Keratinocyte (primary cell): Measurements from ENCODE around the gene MLX. TPM values are rescaled to one million over a fixed set of nuclear protein-coding genes. Genes with fewer than 3 reads are reported as not detected.

ENCODE experiments used
- DNase-seq: peaks from one replicate; pipeline ENCODE4 v3.0.0-alpha.2; 2011; ENCODE audit warnings: low read depth, missing footprints, low spot score
- FAIRE-seq: peaks from 2 replicates; lab custom pipeline; 2011; peaks lifted over from hg19 to GRCh38; lab: Jason Lieb, UNC
- H2AFZ ChIP-seq: 2 replicates; pipeline ENCODE4 v1.6.0; 2012; ENCODE audit warnings: low read length, control low read depth, inconsistent platforms; ENCODE audit not compliant: control insufficient read depth
- H3K27ac ChIP-seq: 2 replicates; pipeline ENCODE4 v1.5.1; 2011; ENCODE audit warnings: low read length; ENCODE audit not compliant: control insufficient read depth, insufficient read depth
- H3K27me3 ChIP-seq: 3 replicates; pipeline ENCODE4 v1.6.0; 2011; ENCODE audit warnings: low read length; ENCODE audit not compliant: control insufficient read depth, insufficient read depth; ENCODE audit errors: extremely low read depth
- H3K36me3 ChIP-seq, 2 experiments: 2 replicates in 1 of 2; 3 replicates in 1 of 2; pipeline ENCODE4 v1.5.1; 2011; ENCODE audit warnings: low read length in 2 of 2, mild to moderate bottlenecking in 1 of 2; ENCODE audit not compliant: control insufficient read depth in 2 of 2, insufficient read depth in 2 of 2; ENCODE audit errors: extremely low read depth in 1 of 2
- H3K4me1 ChIP-seq: 3 replicates; pipeline ENCODE4 v1.5.1; 2011; ENCODE audit warnings: low read length; ENCODE audit not compliant: control insufficient read depth, insufficient read depth; ENCODE audit errors: extremely low read depth
- H3K4me2 ChIP-seq: 3 replicates; pipeline ENCODE4 v1.6.0; 2011; ENCODE audit warnings: low read depth, low read length; ENCODE audit not compliant: control insufficient read depth, insufficient read depth; ENCODE audit errors: extremely low read depth
- H3K4me3 ChIP-seq, 3 experiments: fragments of 200-600 bp in 1 of 3; sonication (generic) in 1 of 3; 2 replicates in 2 of 3; 3 replicates in 1 of 3; pipeline ENCODE4 v1.5.1; 2011 to 2016; ENCODE audit warnings: low read length in 3 of 3, mild to moderate bottlenecking in 3 of 3, control low read depth in 2 of 3, inconsistent platforms in 1 of 3, low read depth in 1 of 3, mixed read lengths in 1 of 3, mixed run types in 1 of 3, moderate library complexity in 1 of 3; ENCODE audit not compliant: control insufficient read depth in 2 of 3, insufficient read depth in 2 of 3; ENCODE audit errors: extremely low read depth in 1 of 3
- H3K79me2 ChIP-seq: 2 replicates; pipeline ENCODE4 v1.6.0; 2012; ENCODE audit warnings: low read length; ENCODE audit not compliant: control insufficient read depth, insufficient read depth
- H3K9ac ChIP-seq: 3 replicates; pipeline ENCODE4 v1.6.0; 2011; ENCODE audit warnings: low read length; ENCODE audit not compliant: control insufficient read depth, insufficient read depth; ENCODE audit errors: extremely low read depth
- H3K9me1 ChIP-seq: 3 replicates; pipeline ENCODE4 v1.6.0; 2011; ENCODE audit warnings: low read length; ENCODE audit not compliant: control insufficient read depth, insufficient read depth; ENCODE audit errors: extremely low read depth
- H3K9me3 ChIP-seq: 2 replicates; pipeline ENCODE4 v1.5.1; 2012; ENCODE audit warnings: low read depth, low read length; ENCODE audit not compliant: control insufficient read depth
- H4K20me1 ChIP-seq: 3 replicates; pipeline ENCODE4 v1.6.0; 2011; ENCODE audit warnings: low read length; ENCODE audit not compliant: control insufficient read depth, insufficient read depth; ENCODE audit errors: extremely low read depth
- EZH2 ChIP-seq: IDR thresholded peaks from one replicate; pipeline ENCODE4 v1.6.1; 2012; ENCODE audit warnings: inconsistent platforms, mild to moderate bottlenecking, low read length, moderate library complexity
- dilution Hi-C: fragments of 300-500 bp; cut with MboI; formaldehyde crosslinking; loops from one replicate; pipeline ENCODE4 v1.7.0; 2020; ENCODE audit warnings: low sequenced_read_pairs; ENCODE audit not compliant: extremely low pct_ligation_motif_present
- polyA plus RNA-seq, 5 experiments: library from polyadenylated mRNA; depleted of rRNA in 3 of 5; stranded (reverse) in 3 of 5; stranded (forward) in 1 of 5; unstranded in 1 of 5; fragments of >200 nt; gene quantifications; 1 replicate in 1 of 5; 2 replicates in 3 of 5; 3 replicates in 1 of 5; pipeline versions ENCODE4 v1.2.1 to v1.2.3, GENCODE V29; 2011 to 2012; ENCODE audit warnings: missing spikeins in 2 of 5, low read depth in 1 of 5, low replicate concordance in 1 of 5
- TF ChIP-seq, protein P1 (sequence below), 3 experiments: IDR thresholded peaks in 1 of 3; conservative IDR thresholded peaks in 1 of 3; optimal IDR thresholded peaks in 1 of 3; 2 replicates in 2 of 3; 3 replicates in 1 of 3; pipeline versions ENCODE3 to v1.5.1; 2011; ENCODE audit warnings: low read length in 3 of 3, mild to moderate bottlenecking in 3 of 3, moderate library complexity in 2 of 3, control low read depth in 1 of 3, inconsistent platforms in 1 of 3; ENCODE audit not compliant: insufficient read depth in 2 of 3; ENCODE audit errors: extremely low read depth in 1 of 3

The MLX gene
- polyA plus RNA-seq, 1 donor (not counting 4 experiments of a cell fraction or from before 2014, with no cell fraction given): 39.2 TPM

DNA sequence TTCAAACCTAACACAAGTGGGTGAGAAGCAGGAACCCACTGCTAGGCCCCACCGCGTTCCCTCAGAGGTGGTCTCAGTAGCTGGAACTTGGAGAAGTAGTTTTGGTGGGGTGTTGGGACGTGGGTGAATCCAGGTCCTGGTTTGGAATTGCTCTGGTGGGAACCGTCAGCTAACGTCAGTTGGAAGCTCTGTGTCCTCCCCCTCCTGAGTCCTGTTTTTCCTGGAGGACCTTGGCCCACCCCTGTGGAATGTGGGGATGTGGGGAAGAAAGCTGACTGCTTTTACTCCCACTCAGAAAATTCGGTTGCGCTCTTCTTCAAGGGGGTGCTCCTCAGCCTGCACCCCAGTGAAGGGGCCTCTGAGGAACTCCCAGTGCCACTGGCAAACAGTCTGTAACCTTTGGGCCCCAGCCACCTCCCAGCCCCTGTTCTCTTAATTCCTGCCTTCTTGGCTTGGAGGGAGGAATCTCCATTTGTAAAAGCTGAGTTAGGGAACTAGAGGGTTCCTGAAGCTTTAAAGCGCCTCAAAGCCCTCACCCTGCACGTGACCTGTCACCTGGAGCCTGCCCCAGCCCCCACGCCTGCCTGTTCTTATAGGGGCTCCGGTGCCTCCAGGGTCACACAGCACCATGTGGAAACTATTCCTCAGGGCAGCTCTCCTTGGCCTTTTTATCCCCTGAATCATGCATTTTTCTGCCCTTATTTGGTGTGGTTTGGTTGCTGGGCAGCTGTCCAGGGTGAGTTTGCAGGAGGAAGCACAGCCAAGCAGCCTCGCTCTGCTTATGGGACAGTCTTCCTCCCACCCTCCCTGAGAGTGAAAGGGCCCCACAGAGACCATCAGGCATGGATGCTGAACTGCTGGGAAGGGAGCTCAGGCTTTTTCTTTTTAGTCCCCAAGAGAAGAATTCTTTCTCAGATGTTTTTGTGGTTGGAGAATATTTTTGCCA is 47.1 kb upstream of the MLX start:
- H3K4me3 ChIP-seq: no peak overlapping the region
- no peaks in the 10 kb centered on the region for H4K20me1 ChIP-seq
- H3K36me3 ChIP-seq: peaks cover 0 to 12% of the 10 kb centered on the region in 2 experiments
- H3K9me3 ChIP-seq: no peaks in the 10 kb centered on the region
- TF ChIP-seq, protein P1, sequence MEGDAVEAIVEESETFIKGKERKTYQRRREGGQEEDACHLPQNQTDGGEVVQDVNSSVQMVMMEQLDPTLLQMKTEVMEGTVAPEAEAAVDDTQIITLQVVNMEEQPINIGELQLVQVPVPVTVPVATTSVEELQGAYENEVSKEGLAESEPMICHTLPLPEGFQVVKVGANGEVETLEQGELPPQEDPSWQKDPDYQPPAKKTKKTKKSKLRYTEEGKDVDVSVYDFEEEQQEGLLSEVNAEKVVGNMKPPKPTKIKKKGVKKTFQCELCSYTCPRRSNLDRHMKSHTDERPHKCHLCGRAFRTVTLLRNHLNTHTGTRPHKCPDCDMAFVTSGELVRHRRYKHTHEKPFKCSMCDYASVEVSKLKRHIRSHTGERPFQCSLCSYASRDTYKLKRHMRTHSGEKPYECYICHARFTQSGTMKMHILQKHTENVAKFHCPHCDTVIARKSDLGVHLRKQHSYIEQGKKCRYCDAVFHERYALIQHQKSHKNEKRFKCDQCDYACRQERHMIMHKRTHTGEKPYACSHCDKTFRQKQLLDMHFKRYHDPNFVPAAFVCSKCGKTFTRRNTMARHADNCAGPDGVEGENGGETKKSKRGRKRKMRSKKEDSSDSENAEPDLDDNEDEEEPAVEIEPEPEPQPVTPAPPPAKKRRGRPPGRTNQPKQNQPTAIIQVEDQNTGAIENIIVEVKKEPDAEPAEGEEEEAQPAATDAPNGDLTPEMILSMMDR (optimal IDR thresholded peaks at IDR 0.05 in 1 of 3, IDR thresholded peaks at IDR 0.05 in 1 of 3, conservative IDR thresholded peaks at IDR 0.05 in 1 of 3; ENCODE audit: extremely low read depth in 1 of 3, insufficient read depth in 2 of 3, low read length in 3 of 3): no peak
- TF ChIP-seq EZH2: no peak
- peak overlapping the region; percentile 91 for H3K27ac ChIP-seq
- no peak overlapping the region for H2AFZ ChIP-seq
- H3K27me3 ChIP-seq: no peaks in the 10 kb centered on the region
- DNase-seq (no peak), FAIRE-seq (peak; percentile 77)
- peak overlapping the region; percentile 89 for H3K4me2 ChIP-seq
- peak overlapping the region; percentile 16 for H3K9ac ChIP-seq
- dilution Hi-C loops: loop anchor here (25.0 kb wide), 1 partner anchor 208 kb away; no protein-coding TSS in a partner anchor
- peaks cover 44% of the 10 kb centered on the region for H3K4me1 ChIP-seq
- H3K9me1 ChIP-seq: no peaks in the 10 kb centered on the region
- H3K79me2 ChIP-seq: no peaks in the 10 kb centered on the region

DNA sequence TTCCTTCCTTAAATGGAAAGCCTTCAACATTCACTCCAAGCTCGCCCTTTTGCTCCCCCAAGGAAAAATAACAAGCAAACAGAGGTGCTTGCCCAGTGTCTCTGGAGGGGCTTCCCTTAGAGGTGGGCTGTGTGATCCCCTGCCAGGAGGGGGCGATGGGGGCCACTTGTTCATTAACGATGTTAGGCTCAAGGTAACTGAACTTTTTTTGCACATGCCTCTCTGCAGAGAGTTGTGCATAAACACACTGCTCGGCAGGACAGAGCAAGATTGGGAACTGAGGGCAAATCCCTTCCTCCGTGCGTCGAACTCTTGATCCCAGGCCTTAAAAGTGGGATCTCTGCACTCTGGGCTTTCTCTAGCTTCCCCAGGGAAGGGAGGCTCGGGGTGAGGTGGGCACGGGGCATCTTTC is 46.4 kb upstream of the MLX start:
- H3K79me2 ChIP-seq: no peaks in the 10 kb centered on the region
- peak overlapping the region; percentile 15 for H3K27ac ChIP-seq
- peak overlapping the region; percentile 16 for H3K9ac ChIP-seq
- H3K4me1 ChIP-seq: peaks cover 51% of the 10 kb centered on the region
- peaks cover 0 to 11% of the 10 kb centered on the region in 2 experiments for H3K36me3 ChIP-seq
- no peak overlapping the region for H2AFZ ChIP-seq
- TF ChIP-seq, protein P1 (optimal IDR thresholded peaks at IDR 0.05 in 1 of 3, IDR thresholded peaks at IDR 0.05 in 1 of 3, conservative IDR thresholded peaks at IDR 0.05 in 1 of 3; ENCODE audit: extremely low read depth in 1 of 3, insufficient read depth in 2 of 3, low read length in 3 of 3): peak; percentile 21 to 61 (median 43)
- TF ChIP-seq EZH2: no peak
- no peak for FAIRE-seq
- no peaks in the 10 kb centered on the region for H3K9me3 ChIP-seq
- no peak for DNase-seq
- H3K9me1 ChIP-seq: no peaks in the 10 kb centered on the region
- H3K4me2 ChIP-seq: peak overlapping the region; percentile 89
- no peaks in the 10 kb centered on the region for H4K20me1 ChIP-seq
- dilution Hi-C loops: loop anchor here (25.0 kb wide), 1 partner anchor 208 kb away; no protein-coding TSS in a partner anchor
- H3K4me3 ChIP-seq: no peak overlapping the region
- no peaks in the 10 kb centered on the region for H3K27me3 ChIP-seq
